ENCODE results near the gene MAP4.

The MAP4 gene

GRCh38 chr3:47897954-47898353, 118.3 kb downstream of the MAP4 start:
- in situ Hi-C loops (cut with MboI; ENCODE audit: low sequenced_read_pairs, unreplicated experiment), result no loop called here
- TF ChIP-seq CTCF (IDR thresholded peaks at IDR 0.05; ENCODE audit: borderline replicate concordance, control extremely low read depth, extremely low read depth, insufficient read depth, missing control alignments), result no peak
- DNase-seq (ENCODE audit: low spot score), result no peak

- no peak for TF ChIP-seq CTCF (IDR thresholded peaks at IDR 0.05; ENCODE audit: borderline replicate concordance, control extremely low read depth, extremely low read depth, insufficient read depth, missing control alignments)
- DNase-seq (ENCODE audit: low spot score), result no peak
- in situ Hi-C loops (cut with MboI; ENCODE audit: low sequenced_read_pairs, unreplicated experiment), result no loop called here
These were observed 119.5 kb downstream of the MAP4 start for GRCh38 chr3:47896736-47897135.

- in situ Hi-C loops (cut with MboI; ENCODE audit: low sequenced_read_pairs, unreplicated experiment), result no loop called here
- no peak for TF ChIP-seq CTCF (IDR thresholded peaks at IDR 0.05; ENCODE audit: borderline replicate concordance, control extremely low read depth, extremely low read depth, insufficient read depth, missing control alignments)
These were observed 121.0 kb downstream of the MAP4 start for GRCh38 chr3:47895241-47895640.

GRCh38 chr3:47892286-47893040, 123.8 kb downstream of the MAP4 start:
- TF ChIP-seq CTCF (IDR thresholded peaks at IDR 0.05; ENCODE audit: borderline replicate concordance, control extremely low read depth, extremely low read depth, insufficient read depth, missing control alignments), result no peak
- no peak for DNase-seq (ENCODE audit: low spot score)

More at GRCh38 chr3:47895241-47895640, 121.0 kb downstream of the MAP4 start:
- no peak for DNase-seq (ENCODE audit: low spot score)

GRCh38 chr3:47891613-47892005, 124.6 kb downstream of the MAP4 start:
- TF ChIP-seq CTCF (IDR thresholded peaks at IDR 0.05; ENCODE audit: borderline replicate concordance, control extremely low read depth, extremely low read depth, insufficient read depth, missing control alignments), result no peak
- no peak for DNase-seq (ENCODE audit: low spot score)
- in situ Hi-C loops (cut with MboI; ENCODE audit: low sequenced_read_pairs, unreplicated experiment), result no loop called here

More at GRCh38 chr3:47892286-47893040, 123.8 kb downstream of the MAP4 start:
- in situ Hi-C loops (cut with MboI; ENCODE audit: low sequenced_read_pairs, unreplicated experiment), result no loop called here

- no peak for DNase-seq (ENCODE audit: low spot score)
- in situ Hi-C loops (cut with MboI; ENCODE audit: low sequenced_read_pairs, unreplicated experiment), result no loop called here
- no peak for TF ChIP-seq CTCF (IDR thresholded peaks at IDR 0.05; ENCODE audit: borderline replicate concordance, control extremely low read depth, extremely low read depth, insufficient read depth, missing control alignments)
These were observed 125.2 kb downstream of the MAP4 start for GRCh38 chr3:47890828-47891612.
